NCI-H69 (cell line): ENCODE results near the gene EFS.
A peak's percentile ranks its signal among the peaks of the same experiment; 100 is the strongest.
"Not testable (repeated sequence)": the region's sequence is repeated elsewhere in the genome, so short reads cannot be mapped to it uniquely, and the experiment has no call there.

ENCODE experiments used
- DNase-seq: peaks from one replicate; lab custom pipeline; 2025; lab: John Stamatoyannopoulos, UW

Gene EFS, protein sequence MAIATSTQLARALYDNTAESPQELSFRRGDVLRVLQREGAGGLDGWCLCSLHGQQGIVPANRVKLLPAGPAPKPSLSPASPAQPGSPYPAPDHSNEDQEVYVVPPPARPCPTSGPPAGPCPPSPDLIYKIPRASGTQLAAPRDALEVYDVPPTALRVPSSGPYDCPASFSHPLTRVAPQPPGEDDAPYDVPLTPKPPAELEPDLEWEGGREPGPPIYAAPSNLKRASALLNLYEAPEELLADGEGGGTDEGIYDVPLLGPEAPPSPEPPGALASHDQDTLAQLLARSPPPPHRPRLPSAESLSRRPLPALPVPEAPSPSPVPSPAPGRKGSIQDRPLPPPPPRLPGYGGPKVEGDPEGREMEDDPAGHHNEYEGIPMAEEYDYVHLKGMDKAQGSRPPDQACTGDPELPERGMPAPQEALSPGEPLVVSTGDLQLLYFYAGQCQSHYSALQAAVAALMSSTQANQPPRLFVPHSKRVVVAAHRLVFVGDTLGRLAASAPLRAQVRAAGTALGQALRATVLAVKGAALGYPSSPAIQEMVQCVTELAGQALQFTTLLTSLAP

DNA sequence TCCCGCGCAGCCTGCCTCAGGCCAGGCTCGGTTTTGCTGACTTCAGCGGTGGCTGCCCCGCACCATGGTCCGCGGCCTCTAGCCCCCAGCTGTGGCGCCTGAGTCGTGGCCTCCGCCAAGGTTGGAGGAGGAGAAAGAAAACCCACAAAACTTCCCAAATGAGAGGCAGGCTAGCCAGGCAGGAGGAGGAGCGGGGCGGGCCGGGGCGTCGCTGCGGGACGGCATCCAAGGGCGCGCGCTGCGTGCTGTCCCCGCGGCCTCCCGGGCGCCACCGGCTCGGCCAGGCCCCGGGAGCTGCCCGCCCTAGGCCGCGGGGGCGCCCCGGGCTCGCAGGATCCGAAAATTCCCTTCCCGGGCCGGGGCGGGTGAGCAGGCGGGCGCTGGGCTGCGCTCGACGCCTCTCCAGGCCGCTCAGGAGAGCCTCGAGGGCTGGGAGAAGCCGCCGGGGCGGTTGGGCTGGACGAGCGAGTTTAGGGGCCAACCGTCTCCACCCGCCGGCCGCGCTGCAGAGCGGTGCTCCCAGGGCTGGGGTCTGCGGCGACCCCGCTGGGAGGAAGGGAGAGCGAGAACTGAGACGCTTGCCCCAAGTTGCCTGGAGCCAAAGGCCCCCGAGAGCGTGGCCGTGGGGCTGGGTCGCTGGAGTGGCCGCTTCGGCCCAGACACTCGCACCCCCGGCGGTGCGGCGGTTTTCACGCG, at the start of gene EFS:
EFS (minus strand) TSS at position 137 of the 696 bp plus-strand sequence. CDS start 147 bp downstream, outside the sequence.
- no peak for DNase-seq

GRCh38 chr14:23414254-23414653, 49.3 kb upstream of the EFS start:
- DNase-seq, result no peak

DNA sequence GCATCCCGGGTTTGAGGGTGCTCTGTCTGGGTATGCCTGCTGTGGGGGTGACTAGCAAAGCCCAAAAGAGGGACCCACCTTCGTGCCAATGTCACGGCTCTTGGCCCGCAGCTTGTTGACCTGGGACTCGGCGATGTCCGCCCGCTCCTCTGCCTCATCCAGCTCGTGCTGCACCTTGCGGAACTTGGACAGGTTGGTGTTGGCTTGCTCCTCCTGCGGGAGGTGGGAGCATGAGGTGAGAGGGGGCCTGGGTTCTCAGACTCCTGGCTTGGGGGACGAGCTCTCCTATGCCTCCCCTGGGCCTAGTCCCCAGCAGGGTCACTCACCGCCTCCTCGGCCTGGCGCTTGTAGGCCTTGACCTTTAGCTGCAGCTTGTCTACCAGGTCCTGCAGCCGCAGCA, 48.7 kb upstream of the EFS start:
- no peak for DNase-seq

- no peak for DNase-seq
Measured at GRCh38 chr14:23411563-23412525, 46.9 kb upstream of the EFS start.

GRCh38 chr14:23409966-23410635, 45.1 kb upstream of the EFS start:
- DNase-seq, result no peak

- DNase-seq, result no peak
Measured at GRCh38 chr14:23409475-23409874, 44.5 kb upstream of the EFS start.

GRCh38 chr14:23408307-23408630, 43.3 kb upstream of the EFS start:
- no peak for DNase-seq

DNA sequence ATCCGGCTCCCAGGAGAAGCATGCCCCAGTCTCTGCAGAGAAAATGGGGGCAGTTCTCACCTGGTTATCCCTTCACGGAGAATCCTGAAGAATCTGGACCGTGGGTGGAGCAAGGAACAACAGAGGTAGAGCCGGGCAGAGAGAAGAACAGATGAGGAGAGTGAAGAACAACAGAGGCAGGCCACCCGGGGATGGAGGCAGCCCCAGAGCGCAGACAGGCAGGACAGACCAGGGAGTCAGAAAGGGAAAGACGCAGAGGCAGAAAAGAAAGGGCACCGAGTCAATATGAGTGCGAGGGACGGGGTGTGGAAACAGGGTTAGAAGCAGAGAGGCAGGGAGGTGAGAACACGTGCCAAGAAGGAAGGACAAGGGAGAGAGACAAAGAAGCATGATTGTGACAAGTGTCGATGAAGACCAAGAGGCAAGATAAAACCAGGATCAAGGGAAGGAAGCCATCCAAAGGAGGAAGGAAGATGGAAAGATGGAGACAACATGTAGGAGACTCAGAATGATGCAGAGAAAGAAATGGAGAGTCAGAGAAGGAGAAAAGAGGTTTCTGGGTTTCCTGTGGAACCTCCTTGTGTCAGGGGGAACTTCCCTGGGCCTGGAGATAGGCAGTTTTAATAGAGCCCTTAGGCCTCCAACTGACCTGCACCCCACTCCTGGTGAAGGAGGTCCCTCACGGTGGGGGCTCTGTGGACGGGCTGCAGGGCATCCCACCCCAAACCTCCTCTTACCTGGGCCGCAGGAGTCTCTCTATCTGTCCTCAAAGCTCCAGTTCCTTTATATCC, 42.7 kb upstream of the EFS start, which contains the start of gene MYH6:
MYH6 (minus strand) TSS at position 758 of the 791 bp plus-strand sequence. CDS start 1,050 bp downstream, outside the sequence.
- no peak for DNase-seq

DNA sequence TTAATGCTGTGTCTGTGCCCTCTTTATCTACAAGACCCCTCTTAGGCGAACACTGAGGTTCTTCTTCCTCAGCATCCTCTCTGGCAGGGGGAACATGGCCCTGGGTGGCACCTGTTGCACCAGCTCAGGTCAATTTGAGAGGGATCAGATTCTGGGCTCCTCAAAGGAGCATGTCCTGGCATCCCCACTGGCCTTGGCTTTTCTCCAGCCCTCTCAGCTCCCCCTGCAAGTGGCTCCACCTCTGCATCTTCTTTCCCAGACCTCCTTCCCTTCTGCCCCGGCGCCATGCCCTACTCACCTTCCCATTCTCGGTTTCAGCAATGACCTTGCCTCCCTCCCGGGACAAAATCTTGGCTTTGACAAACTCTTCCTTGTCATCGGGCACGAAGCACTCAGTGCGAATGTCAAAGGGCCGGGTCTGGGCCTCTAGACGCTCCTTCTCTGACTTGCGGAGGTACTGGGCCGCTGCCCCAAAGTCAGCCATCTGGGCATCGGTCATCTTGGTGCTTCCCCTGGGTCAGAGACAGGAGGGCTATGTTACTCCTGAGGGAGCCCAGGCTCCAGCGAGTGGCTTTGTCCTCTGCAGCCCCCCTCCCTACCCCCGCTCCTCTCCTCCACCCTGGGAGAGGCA, 41.9 kb upstream of the EFS start:
- no peak for DNase-seq

DNA sequence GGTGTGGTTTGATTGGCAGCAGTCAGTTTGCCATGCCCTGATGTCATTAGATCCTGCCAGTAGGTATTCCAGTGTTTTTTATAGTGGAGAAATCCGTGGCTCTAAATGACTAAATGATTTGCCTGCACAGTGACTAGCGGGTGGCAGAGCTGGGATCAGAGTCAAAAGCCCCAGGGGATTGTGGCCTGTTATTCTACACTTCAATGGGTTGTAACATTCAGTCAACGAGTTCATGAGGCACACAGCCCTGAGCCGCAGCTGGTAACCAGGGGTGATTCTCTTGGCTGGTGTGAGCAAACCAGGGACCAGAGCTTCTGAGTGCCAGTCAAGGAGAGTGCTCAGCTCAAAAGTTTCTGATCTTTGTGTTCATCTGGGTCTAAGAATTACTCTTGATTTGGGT, 41.3 kb upstream of the EFS start:
- peak; percentile 8 for DNase-seq

DNA sequence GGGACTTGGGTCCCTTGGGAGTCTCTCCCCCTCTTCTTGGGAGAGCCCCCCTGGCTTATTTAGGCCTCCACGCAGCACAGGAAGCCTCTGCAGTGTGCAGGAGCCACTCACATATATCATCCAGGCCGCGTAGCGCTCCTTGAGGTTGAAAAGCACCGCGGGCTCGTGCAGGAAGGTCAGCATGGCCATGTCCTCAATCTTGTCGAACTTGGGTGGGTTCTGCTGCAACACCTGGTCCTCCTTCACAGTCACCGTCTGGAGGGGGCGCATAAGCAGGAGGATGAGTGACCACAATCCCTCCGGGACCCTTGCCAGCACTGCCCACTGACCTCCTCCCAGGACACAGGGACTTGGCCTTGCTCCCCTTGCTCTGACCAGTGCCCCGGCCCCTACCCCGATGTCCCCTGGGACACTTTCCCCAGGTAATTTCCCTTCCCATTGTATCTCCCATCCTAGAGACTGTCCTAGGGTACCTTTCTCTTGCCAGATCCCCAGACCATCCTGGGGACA, 40.6 kb upstream of the EFS start:
- DNase-seq, result no peak

DNA sequence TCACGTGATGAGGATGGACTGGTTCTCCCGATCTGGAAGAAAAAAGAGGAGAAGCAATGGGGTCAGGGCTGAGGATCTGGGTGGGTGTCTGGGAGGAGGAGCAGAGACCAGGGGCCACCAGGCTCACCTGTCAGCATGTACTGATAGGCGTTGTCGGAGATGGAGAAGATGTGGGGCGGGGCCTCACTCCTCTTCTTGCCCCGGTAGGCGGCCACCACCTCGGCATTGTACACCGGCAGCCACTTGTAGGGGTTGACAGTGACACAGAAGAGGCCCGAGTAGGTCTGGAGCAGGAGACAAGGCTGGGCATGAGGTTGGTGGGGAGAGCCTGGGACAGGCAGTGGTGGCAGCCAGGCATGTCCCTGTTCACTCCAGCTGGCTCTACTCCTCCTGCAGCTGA, 40.1 kb upstream of the EFS start:
- DNase-seq, result no peak

DNA sequence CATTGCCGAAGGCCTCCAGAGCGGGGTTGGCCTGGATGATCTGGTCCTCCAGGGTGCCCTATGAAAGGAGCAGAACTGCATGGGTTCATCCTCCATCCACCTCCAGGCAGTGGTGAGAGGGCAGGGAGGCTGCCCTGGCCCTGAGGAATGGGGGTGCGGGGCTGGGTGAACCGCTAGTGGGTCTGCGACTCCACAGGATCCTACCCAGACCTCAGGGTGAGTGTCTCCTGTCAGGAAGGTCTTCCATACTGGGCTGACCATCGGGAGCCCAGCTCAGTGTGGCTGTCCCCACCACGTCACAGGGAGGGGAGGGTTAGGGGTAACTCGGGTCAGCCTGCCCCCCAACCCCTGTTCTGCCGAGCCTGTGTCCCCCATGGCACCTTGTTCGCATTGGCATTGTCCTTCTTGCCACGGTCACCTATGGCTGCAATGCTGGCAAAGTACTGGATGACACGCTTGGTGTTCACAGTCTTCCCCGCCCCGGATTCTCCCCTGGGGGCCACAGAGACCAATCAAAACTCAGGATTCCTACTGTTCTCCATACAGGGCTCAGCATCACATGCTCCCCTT, 39.4 kb upstream of the EFS start:
- DNase-seq, result no peak

DNA sequence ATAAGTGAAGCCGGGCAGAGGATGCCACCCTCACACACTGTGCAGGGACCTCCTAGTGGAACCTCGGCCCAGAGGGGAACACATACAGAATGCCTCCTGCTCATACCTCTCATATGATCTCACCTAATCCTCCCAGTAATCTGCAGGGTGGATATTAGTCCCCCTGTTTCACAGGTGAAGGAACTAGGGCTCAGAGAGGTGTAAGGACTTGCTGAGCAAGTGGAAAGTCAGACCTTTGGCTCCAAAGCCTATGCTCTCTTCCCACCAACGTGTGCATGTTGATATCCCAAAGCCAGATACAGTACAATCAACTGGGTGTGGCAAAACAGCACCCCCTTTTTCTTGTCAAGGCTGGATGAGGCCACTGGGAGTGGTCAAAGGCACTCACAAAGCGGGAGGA, 38.9 kb upstream of the EFS start:
- DNase-seq, result no peak

GRCh38 chr14:23403139-23403438, 38.1 kb upstream of the EFS start:
- DNase-seq, result no peak

- DNase-seq, result no peak
Measured at GRCh38 chr14:23402296-23403138, 37.5 kb upstream of the EFS start.

GRCh38 chr14:23401291-23401690, 36.3 kb upstream of the EFS start:
- DNase-seq, result no peak

DNA sequence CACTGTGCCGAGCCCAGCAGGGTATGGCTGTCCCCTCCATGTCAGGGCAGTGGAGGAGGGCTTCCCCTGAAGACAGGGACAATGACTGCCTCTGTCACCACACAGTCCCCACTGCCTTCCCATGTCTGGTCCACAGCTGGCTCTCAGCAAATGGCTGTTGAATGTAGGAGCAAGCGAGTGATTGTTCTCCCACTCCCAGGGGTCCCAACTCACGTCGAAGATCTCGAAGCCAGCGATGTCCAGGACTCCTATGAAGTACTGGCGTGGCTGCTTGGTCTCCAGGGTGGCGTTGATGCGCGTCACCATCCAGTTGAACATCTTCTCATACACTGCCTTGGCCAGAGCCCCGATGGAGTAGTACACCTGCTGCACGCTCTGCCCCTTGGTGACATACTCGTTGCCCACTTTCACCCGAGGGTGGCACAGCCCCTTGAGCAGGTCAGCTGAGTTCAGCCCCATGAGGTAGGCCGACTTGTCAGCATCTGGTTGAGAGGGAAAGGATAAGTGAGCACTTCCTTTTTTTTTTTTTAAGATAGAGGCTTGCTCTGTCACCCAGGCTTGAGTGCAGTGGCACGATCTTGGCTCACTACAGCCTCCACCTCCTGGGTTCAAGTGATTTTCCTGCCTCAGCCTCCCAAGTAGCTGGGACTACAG, 35.7 kb upstream of the EFS start:
- not testable (repeated sequence) for DNase-seq
